NCI-H82 (cell line): ENCODE results near the gene NAXE.
"Not testable (repeated sequence)": the region's sequence is repeated elsewhere in the genome, so short reads cannot be mapped to it uniquely, and the experiment has no call there.

Source experiments
- DNase-seq: peaks from one replicate; lab custom pipeline; 2025; lab: John Stamatoyannopoulos, UW

NAXE gene

GRCh38 chr1:156591432-156592157 lies at the start of gene NAXE:
NAXE (plus strand) TSS chr1:156591776; CDS start chr1:156591805, 29 bp downstream.
- peak; percentile 85 for DNase-seq

GRCh38 chr1:156543066-156543465 lies 48.5 kb upstream of the NAXE start:
- DNase-seq: no peak

GRCh38 chr1:156544592-156545102 lies 46.9 kb upstream of the NAXE start:
- DNase-seq: no peak

- no peak for DNase-seq
These were observed 45.3 kb upstream of the NAXE start for GRCh38 chr1:156546267-156546666.

- DNase-seq: no peak
These were observed 44.1 kb upstream of the NAXE start for GRCh38 chr1:156547434-156547833.

- DNase-seq: no peak
These were observed 43.6 kb upstream of the NAXE start for GRCh38 chr1:156547982-156548381.

GRCh38 chr1:156549390-156549789 lies 42.2 kb upstream of the NAXE start:
- DNase-seq: no peak

- DNase-seq: no peak
These were observed 41.7 kb upstream of the NAXE start for GRCh38 chr1:156549831-156550230.

- no peak for DNase-seq
These were observed 41.2 kb upstream of the NAXE start for GRCh38 chr1:156550346-156550745.

- DNase-seq: no peak
These were observed 40.4 kb upstream of the NAXE start for GRCh38 chr1:156551066-156551643.

- DNase-seq: no peak
These were observed 39.7 kb upstream of the NAXE start for GRCh38 chr1:156551869-156552268.

GRCh38 chr1:156552518-156552917 lies 39.1 kb upstream of the NAXE start:
- no peak for DNase-seq

GRCh38 chr1:156552937-156553336 lies 38.6 kb upstream of the NAXE start:
- not testable (repeated sequence) for DNase-seq

- no peak for DNase-seq
These were observed 37.6 kb upstream of the NAXE start for GRCh38 chr1:156553860-156554485.

GRCh38 chr1:156554971-156555370 lies 36.6 kb upstream of the NAXE start:
- DNase-seq: no peak

GRCh38 chr1:156555715-156556114 lies 35.9 kb upstream of the NAXE start:
- DNase-seq: no peak

- DNase-seq: no peak
These were observed 35.2 kb upstream of the NAXE start for GRCh38 chr1:156556354-156556753.

GRCh38 chr1:156559086-156559796 lies 32.3 kb upstream of the NAXE start:
- DNase-seq: no peak

GRCh38 chr1:156559797-156560385 lies 31.7 kb upstream of the NAXE start:
- DNase-seq: peak; percentile 72

GRCh38 chr1:156560585-156561163 lies 30.9 kb upstream of the NAXE start:
- DNase-seq: peak; percentile 96

- no peak for DNase-seq
These were observed 26.1 kb upstream of the NAXE start for GRCh38 chr1:156565519-156565918.

- DNase-seq: no peak
These were observed 25.1 kb upstream of the NAXE start for GRCh38 chr1:156566436-156566835.
